Gastrocnemius medialis (tissue), 4 donors: ENCODE results near the gene R3HCC1L. TPM values are rescaled to one million over a fixed set of nuclear protein-coding genes. Genes with fewer than 3 reads are reported as not detected.

Experiments
- ATAC-seq, 2 donors: fragments of 150-250 bp; one replicate each; pipeline ENCODE4 v1.9.1; 2016
- DNase-seq, 2 donors: peaks; one replicate each; pipeline ENCODE4 v3.0.0-alpha.2; 2019
- H3K27ac ChIP-seq, 4 donors: fragments of 200-600 bp; sonication (generic); 1 replicate in 1 of 4; 2 replicates in 3 of 4; pipeline ENCODE4 v1.5.1; 2016 to 2018; ENCODE audit warnings: mild to moderate bottlenecking in 2 of 4, moderate library complexity in 1 of 4
- H3K27me3 ChIP-seq, 3 donors: fragments of 200-600 bp; sonication (generic) in 2 of 3; 1 replicate in 1 of 3; 2 replicates in 2 of 3; pipeline versions ENCODE4 v1.5.1 to v1.6.0; 2016 to 2019; ENCODE audit warnings: mild to moderate bottlenecking in 1 of 3, moderate library complexity in 1 of 3
- H3K36me3 ChIP-seq, 2 donors: fragments of 200-600 bp; sonication (generic) in 1 of 2; one replicate each; pipeline ENCODE4 v1.5.1; 2017 to 2018
- H3K4me1 ChIP-seq, 2 donors: fragments of 200-600 bp; sonication (generic) in 1 of 2; one replicate each; pipeline ENCODE4 v1.5.1; 2016 to 2017; ENCODE audit warnings: mild to moderate bottlenecking in 2 of 2
- H3K4me3 ChIP-seq, 4 donors: fragments of 200-600 bp; sonication (generic) in 3 of 4; 1 replicate in 1 of 4; 2 replicates in 3 of 4; pipeline ENCODE4 v1.5.1; 2016 to 2019; ENCODE audit warnings: mild to moderate bottlenecking in 2 of 4
- H3K9me3 ChIP-seq, 3 donors: fragments of 200-600 bp; sonication (generic) in 2 of 3; 1 replicate in 1 of 3; 2 replicates in 2 of 3; pipeline ENCODE4 v1.5.1; 2016 to 2019
- POLR2A ChIP-seq, 2 donors: fragments of 450-650 bp; IDR thresholded peaks; one replicate each; pipeline ENCODE4 v1.6.1; 2017; ENCODE audit warnings: antibody characterized with exemption in 2 of 2, mild to moderate bottlenecking in 2 of 2, moderate library complexity in 2 of 2
- in situ Hi-C, 4 donors: fragments of 200-750 bp; cut with MboI; loops; one replicate each; pipeline versions ENCODE4 v1.15.0 to v1.8.0; 2017; ENCODE audit warnings: low sequenced_read_pairs in 4 of 4
- intact Hi-C: fragments of 100-400 bp; cut with DNase I; formaldehyde crosslinking; loops from one replicate; pipeline ENCODE4 v1.15.1; 2023; ENCODE audit warnings: low total_unique reads
- total RNA-seq, 4 donors: library from RNA; depleted of rRNA; stranded (reverse); fragments of >200 nt; gene quantifications; one replicate each; pipeline versions ENCODE4 v1.1.0 to v1.2.3, GENCODE V29; 2016
- TF ChIP-seq, protein P1 (sequence below), 5 experiments: fragments of 450-650 bp in 3 of 5; fragments of 200-600 bp in 2 of 5; sonication (generic) in 2 of 5; IDR thresholded peaks in 4 of 5; conservative IDR thresholded peaks in 1 of 5; 1 replicate in 4 of 5; 2 replicates in 1 of 5; pipeline ENCODE4 v1.5.1; 2016 to 2019; ENCODE audit warnings: antibody characterized with exemption in 5 of 5, mild to moderate bottlenecking in 3 of 5, moderate library complexity in 3 of 5

R3HCC1L gene
- total RNA-seq, 4 donors from 2014 or later: 6.7 to 10.8 (median 10.1) TPM

- Histone ChIP-seq H3K36me3 (no peaks in the 10 kb centered on the region), H3K4me3 (no peak overlapping the region), H3K4me1 (peaks cover 5 to 15% of the 10 kb centered on the region in 2 donors), H3K9me3 (no peaks in the 10 kb centered on the region), H3K27ac (peak overlapping the region in 1 of 4 donors; percentile 22), H3K27me3 (no peaks in the 10 kb centered on the region)
- intact Hi-C loops: no loop called here
- ATAC-seq (peak; percentile 53 to 61), DNase-seq (peak in 1 of 2 donors; percentile 51)
- no peak for TF ChIP-seq POLR2A (IDR thresholded peaks at IDR 0.05)
- TF ChIP-seq, protein P1, sequence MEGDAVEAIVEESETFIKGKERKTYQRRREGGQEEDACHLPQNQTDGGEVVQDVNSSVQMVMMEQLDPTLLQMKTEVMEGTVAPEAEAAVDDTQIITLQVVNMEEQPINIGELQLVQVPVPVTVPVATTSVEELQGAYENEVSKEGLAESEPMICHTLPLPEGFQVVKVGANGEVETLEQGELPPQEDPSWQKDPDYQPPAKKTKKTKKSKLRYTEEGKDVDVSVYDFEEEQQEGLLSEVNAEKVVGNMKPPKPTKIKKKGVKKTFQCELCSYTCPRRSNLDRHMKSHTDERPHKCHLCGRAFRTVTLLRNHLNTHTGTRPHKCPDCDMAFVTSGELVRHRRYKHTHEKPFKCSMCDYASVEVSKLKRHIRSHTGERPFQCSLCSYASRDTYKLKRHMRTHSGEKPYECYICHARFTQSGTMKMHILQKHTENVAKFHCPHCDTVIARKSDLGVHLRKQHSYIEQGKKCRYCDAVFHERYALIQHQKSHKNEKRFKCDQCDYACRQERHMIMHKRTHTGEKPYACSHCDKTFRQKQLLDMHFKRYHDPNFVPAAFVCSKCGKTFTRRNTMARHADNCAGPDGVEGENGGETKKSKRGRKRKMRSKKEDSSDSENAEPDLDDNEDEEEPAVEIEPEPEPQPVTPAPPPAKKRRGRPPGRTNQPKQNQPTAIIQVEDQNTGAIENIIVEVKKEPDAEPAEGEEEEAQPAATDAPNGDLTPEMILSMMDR (IDR thresholded peaks at IDR 0.05 in 4 of 5, conservative IDR thresholded peaks at IDR 0.05 in 1 of 5): no peak
- in situ Hi-C loops: no loop called here
Observed at GRCh38 chr10:98293550-98294269, 159.3 kb downstream of the R3HCC1L start.

DNA sequence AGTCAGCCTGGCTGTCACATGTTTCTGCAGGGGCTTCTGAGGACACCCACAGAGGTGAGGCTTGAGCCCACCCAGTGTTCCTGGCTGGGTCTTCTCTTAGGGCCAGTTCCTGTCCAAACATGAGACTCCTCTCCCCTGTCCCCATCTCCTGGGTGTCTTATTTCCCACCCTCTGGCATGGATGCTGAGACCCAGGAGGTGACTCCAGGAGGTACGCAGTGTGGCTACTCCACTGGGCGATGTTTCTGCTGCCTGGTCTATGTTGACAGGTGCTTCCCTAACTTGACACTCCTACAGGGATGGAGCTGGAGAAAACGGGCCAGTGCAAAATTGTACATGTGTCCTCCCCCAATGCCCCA, 159.8 kb downstream of the R3HCC1L start:
- ATAC-seq: peak in 1 of 2 donors; percentile 11
- Histone ChIP-seq H3K27ac (no peak overlapping the region), H3K27me3 (no peaks in the 10 kb centered on the region), H3K9me3 (no peaks in the 10 kb centered on the region), H3K36me3 (no peaks in the 10 kb centered on the region), H3K4me1 (peaks cover 5 to 15% of the 10 kb centered on the region in 2 donors), H3K4me3 (no peak overlapping the region)
- in situ Hi-C loops: no loop called here
- intact Hi-C loops: no loop called here
- no peak for DNase-seq
- TF ChIP-seq POLR2A (IDR thresholded peaks at IDR 0.05): no peak
- TF ChIP-seq, protein P1 (IDR thresholded peaks at IDR 0.05 in 4 of 5, conservative IDR thresholded peaks at IDR 0.05 in 1 of 5): no peak

Other genes with a start within 250 kb of the R3HCC1L start
- gene CRTAC1, start 104.0 kb upstream of the R3HCC1L start, total RNA-seq: 1 to 10 TPM in 1 of 4 donors, under 1 TPM in 2, not detected in 1; 0.16 to 3.9 (median 0.56) TPM
- gene LOXL4, start 133.5 kb downstream of the R3HCC1L start, total RNA-seq: 1 to 10 TPM; 1.6 to 6.9 (median 4.7) TPM